Measurements from ENCODE around the gene PWP2. TPM values are rescaled to one million over a fixed set of nuclear protein-coding genes. Genes with fewer than 3 reads are reported as not detected.
A peak's percentile ranks its signal among the peaks of the same experiment; 100 is the strongest.
"Not testable (repeated sequence)": the region's sequence is repeated elsewhere in the genome, so short reads cannot be mapped to it uniquely, and the experiment has no call there.

PWP2 gene
- 10 to 100 TPM; 10.9 to 13.0 TPM for total RNA-seq

GRCh38 chr21:44107026-44107501 is at the start of gene PWP2:
Gene PWP2, plus strand, starts transcription at chr21:44107399. Its CDS starts 18 bp downstream, at chr21:44107417.
- H3K4me1 ChIP-seq (ENCODE audit: control insufficient read depth in 1 of 2, low read depth in 2 of 2); H3K27me3 ChIP-seq (replicated peaks; ENCODE audit: insufficient read depth); H3K36me3 ChIP-seq; H3K9me3 ChIP-seq; DNase-seq (ENCODE audit: low spot score); H3K27ac ChIP-seq: not testable (repeated sequence)
- ATAC-seq (ENCODE audit: insufficient number of reproducible peaks, low FRiP score, low read depth): peak; percentile 79
- H3K4me3 ChIP-seq: peak within 1 kb of the TSS; percentile 69

GRCh38 chr21:44057960-44058651 is 49.1 kb upstream of the PWP2 start:
- H3K27ac ChIP-seq: no peak overlapping the region
- DNase-seq (ENCODE audit: low spot score) (no peak), ATAC-seq (ENCODE audit: insufficient number of reproducible peaks, low FRiP score, low read depth) (no peak)
- no peak for TF ChIP-seq CTCF (IDR thresholded peaks at IDR 0.05)
- H3K9me3 ChIP-seq: no peaks in the 10 kb centered on the region
- H3K4me3 ChIP-seq: no peak overlapping the region
- no peaks in the 10 kb centered on the region for H3K4me1 ChIP-seq (ENCODE audit: control insufficient read depth in 1 of 2, low read depth in 2 of 2)
- peaks cover 19% of the 10 kb centered on the region for H3K36me3 ChIP-seq
- H3K27me3 ChIP-seq (replicated peaks; ENCODE audit: insufficient read depth): no peaks in the 10 kb centered on the region

GRCh38 chr21:44058652-44058964 is 48.6 kb upstream of the PWP2 start:
- Histone ChIP-seq H3K36me3 (peaks cover 23% of the 10 kb centered on the region), H3K4me3 (no peak overlapping the region), H3K27me3 (replicated peaks; ENCODE audit: insufficient read depth) (no peaks in the 10 kb centered on the region), H3K9me3 (no peaks in the 10 kb centered on the region), H3K27ac (no peak overlapping the region), H3K4me1 (ENCODE audit: control insufficient read depth in 1 of 2, low read depth in 2 of 2) (no peaks in the 10 kb centered on the region)
- DNase-seq (ENCODE audit: low spot score) (no peak), ATAC-seq (ENCODE audit: insufficient number of reproducible peaks, low FRiP score, low read depth) (no peak)
- TF ChIP-seq CTCF (IDR thresholded peaks at IDR 0.05): no peak

- no peaks in the 10 kb centered on the region for H3K27me3 ChIP-seq (replicated peaks; ENCODE audit: insufficient read depth)
- H3K36me3 ChIP-seq: peaks cover 26% of the 10 kb centered on the region
- TF ChIP-seq CTCF (IDR thresholded peaks at IDR 0.05): no peak
- H3K4me1 ChIP-seq (ENCODE audit: control insufficient read depth in 1 of 2, low read depth in 2 of 2): no peaks in the 10 kb centered on the region
- H3K27ac ChIP-seq: no peak overlapping the region
- no peak overlapping the region for H3K4me3 ChIP-seq
- no peaks in the 10 kb centered on the region for H3K9me3 ChIP-seq
- DNase-seq (ENCODE audit: low spot score) (no peak), ATAC-seq (ENCODE audit: insufficient number of reproducible peaks, low FRiP score, low read depth) (no peak)
These were observed 48.2 kb upstream of the PWP2 start for GRCh38 chr21:44058981-44059380.

- no peak for ATAC-seq (ENCODE audit: insufficient number of reproducible peaks, low FRiP score, low read depth)
- no peak for DNase-seq (ENCODE audit: low spot score)
- Histone ChIP-seq H3K27ac (no peak overlapping the region), H3K9me3 (no peaks in the 10 kb centered on the region), H3K36me3 (peaks cover 28% of the 10 kb centered on the region), H3K27me3 (replicated peaks; ENCODE audit: insufficient read depth) (no peaks in the 10 kb centered on the region), H3K4me1 (ENCODE audit: control insufficient read depth in 1 of 2, low read depth in 2 of 2) (no peaks in the 10 kb centered on the region), H3K4me3 (no peak overlapping the region)
- no peak for TF ChIP-seq CTCF (IDR thresholded peaks at IDR 0.05)
These were observed 47.5 kb upstream of the PWP2 start for GRCh38 chr21:44059710-44060109.

- no peaks in the 10 kb centered on the region for H3K4me1 ChIP-seq (ENCODE audit: control insufficient read depth in 1 of 2, low read depth in 2 of 2)
- H3K36me3 ChIP-seq: peaks cover 28% of the 10 kb centered on the region
- no peaks in the 10 kb centered on the region for H3K9me3 ChIP-seq
- ATAC-seq (ENCODE audit: insufficient number of reproducible peaks, low FRiP score, low read depth) (no peak), DNase-seq (ENCODE audit: low spot score) (no peak)
- no peak overlapping the region for H3K4me3 ChIP-seq
- TF ChIP-seq CTCF (IDR thresholded peaks at IDR 0.05): no peak
- no peak overlapping the region for H3K27ac ChIP-seq
- no peaks in the 10 kb centered on the region for H3K27me3 ChIP-seq (replicated peaks; ENCODE audit: insufficient read depth)
These were observed 44.8 kb upstream of the PWP2 start for GRCh38 chr21:44062380-44062779.
